Stimulated activated CD4-positive, alpha-beta T cell treated with anti-CD3 and anti-CD28 coated beads, TNF-alpha, amount 100 ng/mL, for 4 hours (primary cell): ENCODE results near the gene MINDY4.

ENCODE experiments used
- DNase-seq, 3 experiments: peaks; one replicate each; pipeline ENCODE4 v3.0.0-alpha.2; 2020; ENCODE audit warnings: low read depth in 3 of 3

MINDY4 gene

DNA sequence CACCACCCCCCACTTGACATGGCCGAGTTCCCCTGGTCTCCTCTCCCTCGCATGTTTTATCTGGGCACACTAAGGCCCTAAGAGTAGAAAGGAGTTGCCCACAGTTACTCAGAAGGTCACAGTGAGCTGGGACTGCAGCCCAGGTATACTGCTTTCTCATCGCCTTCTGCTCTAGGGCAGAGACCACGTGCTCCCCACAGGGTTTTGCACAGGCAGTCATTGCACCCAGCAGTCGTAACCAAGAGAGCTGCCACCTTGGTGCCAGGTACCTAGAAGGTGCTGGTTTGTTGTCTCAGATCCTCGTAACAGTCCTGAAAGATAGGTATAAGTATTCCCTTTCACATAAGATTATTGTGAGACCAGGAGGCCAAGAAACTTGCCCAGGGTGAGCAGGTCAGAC lies 1.8 kb downstream of the MINDY4 start:
- DNase-seq = no peak

GRCh38 chr7:30775992-30776391 lies 4.8 kb downstream of the MINDY4 start:
- DNase-seq = no peak

DNA sequence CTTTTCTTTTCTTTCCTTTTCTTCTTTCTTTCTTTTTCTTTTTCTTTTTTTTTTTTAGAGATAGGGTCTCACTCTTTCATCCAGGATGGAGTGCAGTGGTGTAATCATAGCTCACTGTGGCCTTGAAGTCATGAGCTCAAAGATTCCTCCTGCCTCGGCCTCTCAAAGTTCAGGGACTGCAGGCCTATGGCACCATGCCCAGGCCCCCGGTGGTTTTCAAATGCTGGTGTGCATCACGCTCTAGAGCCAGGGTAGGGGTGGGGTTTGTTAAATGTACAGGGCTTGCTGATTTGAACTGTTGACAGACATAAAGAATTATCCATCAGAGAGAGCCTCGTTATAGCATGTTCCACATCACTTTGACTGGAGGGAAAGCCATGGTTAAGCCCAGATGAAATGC lies 5.8 kb downstream of the MINDY4 start:
- DNase-seq = no peak

GRCh38 chr7:30778255-30779025 lies 7.2 kb downstream of the MINDY4 start:
- no peak for DNase-seq

- no peak for DNase-seq
These were observed 8.4 kb downstream of the MINDY4 start for GRCh38 chr7:30779574-30779973.

- no peak for DNase-seq
These were observed 9.7 kb downstream of the MINDY4 start for GRCh38 chr7:30780941-30781340.

GRCh38 chr7:30782690-30783089 lies 11.5 kb downstream of the MINDY4 start:
- DNase-seq = no peak

GRCh38 chr7:30785786-30786185 lies 14.6 kb downstream of the MINDY4 start:
- no peak for DNase-seq

- DNase-seq = no peak
These were observed 16.3 kb downstream of the MINDY4 start for GRCh38 chr7:30787486-30787885.

DNA sequence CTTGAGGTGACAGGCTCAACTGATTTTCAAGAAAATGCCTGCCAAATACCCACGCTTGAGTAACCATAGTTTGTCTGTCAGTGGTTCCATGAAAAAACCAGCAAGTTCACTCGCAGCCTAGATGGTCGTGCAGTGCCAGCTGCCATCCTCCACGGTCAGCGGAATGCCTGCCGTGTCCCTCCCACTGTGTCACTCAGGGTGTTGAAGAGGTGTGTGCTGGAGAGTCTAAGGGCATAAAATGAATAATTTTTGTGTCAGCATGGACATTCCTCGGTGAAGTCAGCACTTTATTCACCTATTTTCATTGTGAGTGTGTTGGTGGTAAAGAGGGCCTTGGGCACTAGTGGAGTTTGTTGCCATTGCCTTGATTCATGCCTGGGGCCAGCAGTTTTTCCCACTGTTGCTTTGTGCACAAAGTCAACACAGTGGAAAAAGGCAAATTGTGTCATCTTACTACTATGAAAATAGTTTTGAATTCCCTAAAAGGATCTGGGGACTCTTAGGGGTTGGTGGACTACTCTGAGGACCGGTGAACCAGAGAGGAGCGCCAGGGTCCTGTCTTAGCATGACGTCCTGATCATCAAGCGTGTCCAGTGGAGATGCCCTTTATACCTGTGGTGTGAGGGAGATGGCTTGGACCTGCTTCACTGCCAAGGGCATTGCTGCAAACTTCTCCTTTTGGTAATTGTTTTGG lies 17.6 kb downstream of the MINDY4 start:
- no peak for DNase-seq

GRCh38 chr7:30789334-30789711 lies 18.1 kb downstream of the MINDY4 start:
- no peak for DNase-seq

GRCh38 chr7:30790356-30790755 lies 19.1 kb downstream of the MINDY4 start:
- no peak for DNase-seq

- no peak for DNase-seq
These were observed 19.9 kb downstream of the MINDY4 start for GRCh38 chr7:30791114-30791513.

DNA sequence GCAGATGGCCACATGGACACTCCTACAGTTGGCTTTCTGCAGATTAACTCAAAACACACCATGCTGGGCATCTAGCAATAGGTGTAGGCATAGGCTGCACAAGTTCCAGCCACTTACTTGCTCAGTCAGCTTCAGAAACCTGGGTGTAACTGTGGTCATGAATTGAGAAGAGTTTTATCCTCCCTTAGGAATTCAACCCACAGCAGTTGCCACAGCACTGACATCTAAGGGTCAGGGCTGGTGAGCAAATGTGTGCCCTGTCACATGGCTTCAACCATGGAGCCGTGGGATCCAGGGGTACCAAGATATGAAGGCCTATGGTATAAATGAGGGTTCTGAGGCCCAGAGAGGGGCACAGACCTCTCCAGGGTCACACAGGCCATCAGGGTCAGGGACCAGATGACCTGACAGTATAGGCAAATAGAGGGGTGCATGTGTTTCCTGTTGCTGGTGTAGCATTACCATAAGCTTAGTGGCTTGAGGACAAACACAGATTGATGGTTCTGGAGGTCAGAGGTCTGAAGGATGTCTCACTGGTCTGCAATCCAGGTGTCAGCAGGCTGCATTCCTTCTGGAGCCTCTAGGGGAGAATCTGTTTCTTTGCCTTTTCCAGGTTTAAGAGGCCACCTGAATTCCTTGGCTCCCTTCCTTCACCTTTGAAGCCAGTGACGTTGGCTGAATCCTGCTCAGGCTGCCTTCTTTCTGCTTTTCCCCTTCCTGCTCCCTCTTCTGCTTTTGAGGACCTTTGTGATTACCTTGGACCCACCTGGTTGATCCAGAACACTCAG lies 24.1 kb downstream of the MINDY4 start:
- DNase-seq = no peak

GRCh38 chr7:30796105-30796869 lies 25.1 kb downstream of the MINDY4 start:
- no peak for DNase-seq

GRCh38 chr7:30797176-30798040 lies 26.2 kb downstream of the MINDY4 start:
- DNase-seq = no peak

DNA sequence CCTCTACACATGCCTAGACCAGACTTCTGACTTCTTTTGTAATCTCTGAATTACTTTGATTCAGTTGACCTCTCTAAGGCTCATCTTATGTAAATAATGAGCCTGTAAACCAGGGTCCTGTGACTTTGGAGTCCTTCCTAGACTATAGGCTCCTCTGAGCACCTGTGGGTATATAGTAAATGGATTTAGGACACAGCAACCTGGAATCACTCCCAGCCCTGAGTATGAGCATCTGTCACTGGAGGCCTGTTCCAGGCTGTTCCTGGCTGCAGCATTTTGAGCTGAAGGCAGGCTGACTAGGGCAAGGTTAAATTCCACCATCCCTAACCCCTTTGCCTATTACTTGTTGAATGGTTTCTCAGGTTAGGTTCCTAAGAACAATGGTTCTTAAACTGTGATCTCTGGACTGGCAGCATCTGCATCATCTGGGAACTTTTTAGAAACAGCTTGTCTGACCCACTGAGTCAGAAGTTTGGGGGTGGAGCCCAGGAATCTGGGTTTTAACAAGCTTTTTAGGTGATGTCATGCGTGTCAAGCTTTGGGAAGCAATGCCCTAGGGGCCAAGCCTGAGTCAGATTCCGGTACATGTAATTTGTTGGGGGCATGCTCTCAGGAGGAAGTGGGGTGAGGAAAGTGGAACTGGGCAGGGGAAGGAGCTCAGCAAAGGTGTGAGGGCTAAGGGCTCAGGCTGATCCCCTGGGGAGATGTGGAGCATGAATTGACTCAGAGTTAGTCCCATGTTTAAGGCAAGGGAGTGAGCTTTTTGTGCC lies 28.2 kb downstream of the MINDY4 start:
- no peak for DNase-seq

GRCh38 chr7:30799976-30800661 lies 28.9 kb downstream of the MINDY4 start:
- no peak for DNase-seq

- DNase-seq = no peak
These were observed 29.6 kb downstream of the MINDY4 start for GRCh38 chr7:30800785-30801252.
